H9 (cell line): ENCODE measurements around the gene CDR2L. TPM values are rescaled to one million over a fixed set of nuclear protein-coding genes. Genes with fewer than 3 reads are reported as not detected.

ENCODE experiments used
- DNase-seq: peaks from one replicate; pipeline ENCODE4 v3.0.0-alpha.2; 2017
- H2AFZ ChIP-seq: one replicate; pipeline ENCODE4 v1.6.1; 2013; ENCODE audit warnings: mild to moderate bottlenecking, low read length, control low read depth, moderate library complexity
- H2AK5ac ChIP-seq: 2 replicates; pipeline ENCODE4 v1.6.1; 2013; ENCODE audit warnings: low read length, control low read depth, mixed read lengths; ENCODE audit not compliant: insufficient read length
- H2BK120ac ChIP-seq: one replicate; pipeline ENCODE4 v1.6.1; 2013; ENCODE audit warnings: low read depth, mild to moderate bottlenecking, low read length, control low read depth, inconsistent platforms; ENCODE audit not compliant: poor library complexity, severe bottlenecking
- H2BK12ac ChIP-seq: 2 replicates; pipeline ENCODE4 v1.6.1; 2013; ENCODE audit warnings: low read length, control low read depth, mixed read lengths, low read depth; ENCODE audit not compliant: insufficient read length
- H2BK15ac ChIP-seq: 2 replicates; pipeline ENCODE4 v1.6.1; 2013; ENCODE audit warnings: low read depth, low read length, control low read depth
- H2BK20ac ChIP-seq: one replicate; pipeline ENCODE4 v1.6.1; 2013; ENCODE audit warnings: low read depth, mild to moderate bottlenecking, low read length, control low read depth, inconsistent platforms; ENCODE audit not compliant: poor library complexity, severe bottlenecking
- H2BK5ac ChIP-seq: 2 replicates; pipeline ENCODE4 v1.6.1; 2013; ENCODE audit warnings: low read length, control low read depth, mixed read lengths; ENCODE audit not compliant: insufficient read length
- H3K14ac ChIP-seq: 2 replicates; pipeline ENCODE4 v1.6.1; 2013; ENCODE audit warnings: low read length, control low read depth; ENCODE audit not compliant: insufficient read depth
- H3K18ac ChIP-seq: 2 replicates; pipeline ENCODE4 v1.6.1; 2013; ENCODE audit warnings: low read depth, mild to moderate bottlenecking, mixed read lengths, low read length, control low read depth; ENCODE audit not compliant: insufficient read length
- H3K23ac ChIP-seq: 2 replicates; pipeline ENCODE4 v1.6.1; 2013; ENCODE audit warnings: low read length, control low read depth, mixed read lengths, low read depth; ENCODE audit not compliant: insufficient read length
- H3K23me2 ChIP-seq: 2 replicates; pipeline ENCODE4 v1.6.1; 2013; ENCODE audit warnings: low read depth, mild to moderate bottlenecking, mixed read lengths, low read length, control low read depth; ENCODE audit not compliant: insufficient read length, poor library complexity, severe bottlenecking
- H3K27ac ChIP-seq: 2 replicates; pipeline ENCODE4 v1.5.1; 2013; ENCODE audit warnings: low read length, control low read depth, mixed read lengths, low read depth; ENCODE audit not compliant: insufficient read length
- H3K27me3 ChIP-seq: 2 replicates; pipeline ENCODE4 v1.6.1; 2013; ENCODE audit warnings: low read length, control low read depth, inconsistent platforms; ENCODE audit not compliant: insufficient read depth
- H3K4ac ChIP-seq: 2 replicates; pipeline ENCODE4 v1.6.1; 2013; ENCODE audit warnings: low read depth, mild to moderate bottlenecking, control low read depth, inconsistent platforms, low read length, moderate library complexity
- H3K4me1 ChIP-seq: 2 replicates; pipeline ENCODE4 v1.6.1; 2013; ENCODE audit warnings: low read length, control low read depth, inconsistent platforms; ENCODE audit not compliant: insufficient read depth
- H3K4me2 ChIP-seq: 2 replicates; pipeline ENCODE4 v1.6.1; 2013; ENCODE audit warnings: low read length, control low read depth, mixed read lengths; ENCODE audit not compliant: insufficient read length, insufficient read depth
- H3K56ac ChIP-seq: 2 replicates; pipeline ENCODE4 v1.6.1; 2013; ENCODE audit warnings: low read depth, mild to moderate bottlenecking, mixed read lengths, low read length, control low read depth; ENCODE audit not compliant: insufficient read length
- H3K79me1 ChIP-seq: 2 replicates; pipeline ENCODE4 v1.6.1; 2013; ENCODE audit warnings: low read depth, mild to moderate bottlenecking, moderate library complexity, low read length, control low read depth, inconsistent platforms; ENCODE audit not compliant: insufficient read depth, poor library complexity, severe bottlenecking
- H3K79me2 ChIP-seq: 2 replicates; pipeline ENCODE4 v1.6.1; 2013; ENCODE audit warnings: low read length, control low read depth, inconsistent platforms; ENCODE audit not compliant: insufficient read depth
- H3K9ac ChIP-seq: 2 replicates; pipeline ENCODE4 v1.6.1; 2013; ENCODE audit warnings: low read length, control low read depth, mixed read lengths; ENCODE audit not compliant: insufficient read length; ENCODE audit errors: extremely low read depth
- H3K9me3 ChIP-seq: one replicate; pipeline ENCODE4 v1.6.1; 2013; ENCODE audit warnings: low read depth, low read length, inconsistent platforms; ENCODE audit not compliant: control insufficient read depth
- H3T11ph ChIP-seq: one replicate; pipeline ENCODE4 v1.6.1; 2013; ENCODE audit warnings: mild to moderate bottlenecking, low read length, control low read depth, inconsistent platforms
- H4K20me1 ChIP-seq: one replicate; pipeline ENCODE4 v1.6.1; 2013; ENCODE audit not compliant: control insufficient read depth, insufficient read length, insufficient read depth
- H4K5ac ChIP-seq: 2 replicates; pipeline ENCODE4 v1.6.1; 2013; ENCODE audit warnings: low read depth, mild to moderate bottlenecking, mixed read lengths, low read length, control low read depth; ENCODE audit not compliant: insufficient read length
- H4K8ac ChIP-seq: replicated peaks from 2 replicates; pipeline ENCODE4 v1.6.1; 2013; ENCODE audit warnings: low read length, control low read depth, mixed read lengths, low read depth; ENCODE audit not compliant: insufficient read length
- H4K91ac ChIP-seq: 2 replicates; pipeline ENCODE4 v1.6.1; 2013; ENCODE audit warnings: low read depth, mild to moderate bottlenecking, moderate library complexity, mixed read lengths, low read length, control low read depth; ENCODE audit not compliant: insufficient read length
- H3K27ac Mint-ChIP-seq, 3 experiments: 2 replicates in 2 of 3; 3 replicates in 1 of 3; pipeline ENCODE4 v1.8.0; 2020 to 2021; ENCODE audit warnings: mixed read lengths in 3 of 3, mild to moderate bottlenecking in 1 of 3, moderate library complexity in 1 of 3
- H3K27me3 Mint-ChIP-seq: 2 replicates; pipeline ENCODE4 v1.8.0; 2021; ENCODE audit warnings: low read depth, mild to moderate bottlenecking, moderate library complexity, mixed read lengths
- H3K36me3 Mint-ChIP-seq, 3 experiments: 2 replicates in 2 of 3; 3 replicates in 1 of 3; pipeline ENCODE4 v1.8.0; 2020 to 2021; ENCODE audit warnings: low read depth in 3 of 3, mixed read lengths in 3 of 3; ENCODE audit not compliant: insufficient read depth in 1 of 3
- H3K4me1 Mint-ChIP-seq, 2 experiments: 2 replicates each; pipeline ENCODE4 v1.8.0; 2020; ENCODE audit warnings: mixed read lengths in 2 of 2
- H3K4me3 Mint-ChIP-seq, 2 experiments: 2 replicates in 1 of 2; 3 replicates in 1 of 2; pipeline ENCODE4 v1.8.0; 2020 to 2021; ENCODE audit warnings: mild to moderate bottlenecking in 2 of 2, mixed read lengths in 2 of 2, moderate library complexity in 1 of 2
- H3K9me3 Mint-ChIP-seq, 2 experiments: 2 replicates in 1 of 2; 3 replicates in 1 of 2; pipeline ENCODE4 v1.8.0; 2020; ENCODE audit warnings: mild to moderate bottlenecking in 2 of 2, mixed read lengths in 2 of 2, moderate library complexity in 1 of 2
- CTCF ChIP-seq: fragments of 200-600 bp; sonication (generic); conservative IDR thresholded peaks from 3 replicates; pipeline ENCODE4 v1.8.0; 2021; ENCODE audit warnings: antibody characterized with exemption, mild to moderate bottlenecking
- WGBS: extraction: QIAGEN DNeasy Blood & Tissue Kit; methylation state at CpG from one replicate; pipeline ENCODE4 v1.1.7; 2013; ENCODE audit warnings: missing lambda C conversion rate, low lambda C conversion rate, mixed read lengths; ENCODE audit not compliant: insufficient read length; ENCODE audit errors: extremely low coverage; 5-methylcytosine and 5-hydroxymethylcytosine counted together
- total RNA-seq: library from RNA; stranded (reverse); gene quantifications from 2 replicates; pipeline ENCODE4 v1.2.1, GENCODE V29; 2021

The CDR2L gene
- total RNA-seq, 1 experiment from 2014 or later, result 23.3 TPM

GRCh38 chr17:74941128-74941725 lies 46.2 kb upstream of the CDR2L start:
- H4K5ac ChIP-seq, result no peak overlapping the region
- H3K36me3 Mint-ChIP-seq, result no peaks in the 10 kb centered on the region
- no peak overlapping the region for H3K23ac ChIP-seq
- H2BK120ac ChIP-seq, result no peak overlapping the region
- H3T11ph ChIP-seq, result no peak overlapping the region
- H3K9ac ChIP-seq, result no peak overlapping the region
- TF ChIP-seq CTCF, result no peak
- H3K79me2 ChIP-seq, result no peaks in the 10 kb centered on the region
- H3K4me3 Mint-ChIP-seq, result no peak overlapping the region
- WGBS, result no CpG with 5 or more reads among the region's 21 CpGs
- no peak overlapping the region for H2BK5ac ChIP-seq
- H3K79me1 ChIP-seq, result no peaks in the 10 kb centered on the region
- H3K4me1 ChIP-seq, result no peaks in the 10 kb centered on the region; the same call in 1 of the 2 replicates
- H3K4me2 ChIP-seq, result no peak overlapping the region
- no peak overlapping the region for H2BK15ac ChIP-seq
- H2AK5ac ChIP-seq, result no peak overlapping the region
- H3K27ac Mint-ChIP-seq, result no peak overlapping the region
- H3K9me3 ChIP-seq, result no peaks in the 10 kb centered on the region
- no peak overlapping the region for H2AFZ ChIP-seq
- H3K9me3 Mint-ChIP-seq, result no peaks in the 10 kb centered on the region; a peak in 1 of 5 replicates
- H4K20me1 ChIP-seq, result no peaks in the 10 kb centered on the region
- H2BK20ac ChIP-seq, result no peak overlapping the region
- no peak overlapping the region; the same call in 1 of the 2 replicates for H3K14ac ChIP-seq
- no peak for DNase-seq
- H3K23me2 ChIP-seq, result peaks cover 3% of the 10 kb centered on the region
- H2BK12ac ChIP-seq, result no peak overlapping the region
- H3K18ac ChIP-seq, result no peak overlapping the region
- H3K27ac ChIP-seq, result no peak overlapping the region
- no peak overlapping the region for H3K56ac ChIP-seq
- peaks cover 17 to 25% of the 10 kb centered on the region in 2 experiments for H3K4me1 Mint-ChIP-seq
- no peak overlapping the region for H4K8ac ChIP-seq
- H3K27me3 ChIP-seq, result peaks cover 12% of the 10 kb centered on the region
- peaks cover 72% of the 10 kb centered on the region for H3K27me3 Mint-ChIP-seq
- H4K91ac ChIP-seq, result no peak overlapping the region
- no peak overlapping the region for H3K4ac ChIP-seq
